SK-N-SH treated with all-trans-retinoic acid at 6 μM for 48 hours (cell line): ENCODE data around the gene SPRED1.

Experiments used
- ESRRG ChIP-seq: fragments of 250-450 bp; sonication (Bioruptor Pico); IDR thresholded peaks from 2 replicates; pipeline ENCODE4 v1.6.1; 2021; ENCODE audit warnings: mild to moderate bottlenecking
- GLIS3 ChIP-seq: fragments of 250-450 bp; sonication (Bioruptor Pico); IDR thresholded peaks from 2 replicates; pipeline ENCODE4 v1.5.0; 2020; ENCODE audit warnings: mild to moderate bottlenecking, moderate library complexity
- ZFP30 ChIP-seq: fragments of 450-650 bp; formaldehyde crosslinking; IDR thresholded peaks from 2 replicates; pipeline ENCODE4 v1.5.0; 2022; ENCODE audit warnings: mild to moderate bottlenecking, moderate library complexity
- ZNF70 ChIP-seq: fragments of 450-650 bp; formaldehyde crosslinking; IDR thresholded peaks from 2 replicates; pipeline ENCODE4 v1.5.0; 2020; ENCODE audit warnings: mild to moderate bottlenecking, moderate library complexity
- TF ChIP-seq, protein P1 (sequence below): fragments of 250-450 bp; sonication (Bioruptor Pico); IDR thresholded peaks from 2 replicates; pipeline ENCODE4 v1.8.0; 2020; ENCODE audit warnings: mild to moderate bottlenecking, moderate library complexity, borderline replicate concordance
- TF ChIP-seq, protein P2 (sequence below): fragments of 250-450 bp; sonication (Bioruptor Pico); IDR thresholded peaks from 2 replicates; pipeline ENCODE4 v1.5.1; 2021; ENCODE audit warnings: mild to moderate bottlenecking, moderate library complexity

DNA sequence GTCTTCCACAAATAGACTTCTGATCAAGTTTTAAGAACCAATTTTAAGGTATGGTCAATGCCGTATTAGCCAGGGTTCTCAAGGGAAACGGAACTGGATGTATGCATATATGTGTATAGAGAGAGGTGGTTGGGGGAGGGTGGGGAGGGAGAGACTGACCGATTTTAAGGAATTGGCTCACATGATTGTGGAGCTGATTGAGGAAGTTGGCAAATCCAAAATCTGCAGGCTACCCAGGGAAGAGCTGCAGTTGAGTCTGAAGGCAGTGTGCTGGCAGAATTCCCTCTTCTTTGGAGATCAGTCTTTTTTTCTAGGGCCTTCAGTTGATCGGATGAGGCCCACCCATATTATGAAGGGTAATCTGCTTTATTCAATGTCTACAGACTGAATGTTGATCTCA, 40.8 kb upstream of the SPRED1 start:
- no peak for TF ChIP-seq ZNF70 (CRISPR knock-in tag)
- TF ChIP-seq GLIS3 (CRISPR knock-in tag): no peak
- TF ChIP-seq ESRRG: no peak
- TF ChIP-seq, protein P1, sequence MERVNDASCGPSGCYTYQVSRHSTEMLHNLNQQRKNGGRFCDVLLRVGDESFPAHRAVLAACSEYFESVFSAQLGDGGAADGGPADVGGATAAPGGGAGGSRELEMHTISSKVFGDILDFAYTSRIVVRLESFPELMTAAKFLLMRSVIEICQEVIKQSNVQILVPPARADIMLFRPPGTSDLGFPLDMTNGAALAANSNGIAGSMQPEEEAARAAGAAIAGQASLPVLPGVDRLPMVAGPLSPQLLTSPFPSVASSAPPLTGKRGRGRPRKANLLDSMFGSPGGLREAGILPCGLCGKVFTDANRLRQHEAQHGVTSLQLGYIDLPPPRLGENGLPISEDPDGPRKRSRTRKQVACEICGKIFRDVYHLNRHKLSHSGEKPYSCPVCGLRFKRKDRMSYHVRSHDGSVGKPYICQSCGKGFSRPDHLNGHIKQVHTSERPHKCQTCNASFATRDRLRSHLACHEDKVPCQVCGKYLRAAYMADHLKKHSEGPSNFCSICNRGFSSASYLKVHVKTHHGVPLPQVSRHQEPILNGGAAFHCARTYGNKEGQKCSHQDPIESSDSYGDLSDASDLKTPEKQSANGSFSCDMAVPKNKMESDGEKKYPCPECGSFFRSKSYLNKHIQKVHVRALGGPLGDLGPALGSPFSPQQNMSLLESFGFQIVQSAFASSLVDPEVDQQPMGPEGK (CRISPR knock-in tag): no peak
- TF ChIP-seq, protein P2, sequence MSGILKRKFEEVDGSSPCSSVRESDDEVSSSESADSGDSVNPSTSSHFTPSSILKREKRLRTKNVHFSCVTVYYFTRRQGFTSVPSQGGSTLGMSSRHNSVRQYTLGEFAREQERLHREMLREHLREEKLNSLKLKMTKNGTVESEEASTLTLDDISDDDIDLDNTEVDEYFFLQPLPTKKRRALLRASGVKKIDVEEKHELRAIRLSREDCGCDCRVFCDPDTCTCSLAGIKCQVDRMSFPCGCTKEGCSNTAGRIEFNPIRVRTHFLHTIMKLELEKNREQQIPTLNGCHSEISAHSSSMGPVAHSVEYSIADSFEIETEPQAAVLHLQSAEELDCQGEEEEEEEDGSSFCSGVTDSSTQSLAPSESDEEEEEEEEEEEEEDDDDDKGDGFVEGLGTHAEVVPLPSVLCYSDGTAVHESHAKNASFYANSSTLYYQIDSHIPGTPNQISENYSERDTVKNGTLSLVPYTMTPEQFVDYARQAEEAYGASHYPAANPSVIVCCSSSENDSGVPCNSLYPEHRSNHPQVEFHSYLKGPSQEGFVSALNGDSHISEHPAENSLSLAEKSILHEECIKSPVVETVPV: no peak
- TF ChIP-seq ZFP30 (CRISPR knock-in tag): no peak
